Activated T-helper 17 cell treated with anti-CD3 and anti-CD28 coated beads, Interleukin-2, amount 50 U/mL, for 72 hours (primary cell): ENCODE data around the gene NELFB. TPM values are rescaled to one million over a fixed set of nuclear protein-coding genes. Genes with fewer than 3 reads are reported as not detected.
A peak's percentile ranks its signal among the peaks of the same experiment; 100 is the strongest.

ENCODE experiments used
- ATAC-seq: fragments of 150-1000 bp; cut with Tn5 transposase; replicated peaks from 2 replicates; pipeline ENCODE4 v1.10.0; 2021; ENCODE audit warnings: mild to moderate bottlenecking, moderate library complexity
- H3K27ac Mint-ChIP-seq: one replicate; pipeline ENCODE4 v1.8.0; 2022; ENCODE audit warnings: mixed read lengths
- H3K27me3 Mint-ChIP-seq: one replicate; pipeline ENCODE4 v1.8.0; 2022; ENCODE audit warnings: mixed read lengths
- H3K36me3 Mint-ChIP-seq: one replicate; pipeline ENCODE4 v1.8.0; 2022; ENCODE audit warnings: low read depth, mild to moderate bottlenecking, mixed read lengths
- H3K4me1 Mint-ChIP-seq: one replicate; pipeline ENCODE4 v1.8.0; 2022; ENCODE audit warnings: mixed read lengths
- H3K4me3 Mint-ChIP-seq: one replicate; pipeline ENCODE4 v1.8.0; 2022; ENCODE audit warnings: mild to moderate bottlenecking, mixed read lengths
- H3K9me3 Mint-ChIP-seq: one replicate; pipeline ENCODE4 v1.8.0; 2022; ENCODE audit warnings: mixed read lengths
- total RNA-seq, 2 donors: library from RNA; stranded (reverse); gene quantifications; one replicate each; pipeline ENCODE4 v1.2.3, GENCODE V29; 2022

Gene NELFB
- total RNA-seq, 2 donors from 2014 or later = 43.6 to 78.0 TPM

GRCh38 chr9:137317718-137318511 lies 62.8 kb downstream of the NELFB start:
- no peak overlapping the region for H3K27ac Mint-ChIP-seq
- no peaks in the 10 kb centered on the region for H3K4me1 Mint-ChIP-seq
- H3K9me3 Mint-ChIP-seq = no peaks in the 10 kb centered on the region
- ATAC-seq = no peak
- no peaks in the 10 kb centered on the region for H3K36me3 Mint-ChIP-seq
- H3K27me3 Mint-ChIP-seq = no peaks in the 10 kb centered on the region
- H3K4me3 Mint-ChIP-seq = no peak overlapping the region

- Mint-ChIP-seq H3K9me3 (no peaks in the 10 kb centered on the region), H3K4me1 (no peaks in the 10 kb centered on the region), H3K4me3 (no peak overlapping the region), H3K27ac (no peak overlapping the region), H3K27me3 (no peaks in the 10 kb centered on the region), H3K36me3 (no peaks in the 10 kb centered on the region)
- ATAC-seq = no peak
Measured at GRCh38 chr9:137318602-137319001, 63.5 kb downstream of the NELFB start.

GRCh38 chr9:137319011-137319738 lies 64.0 kb downstream of the NELFB start:
- H3K9me3 Mint-ChIP-seq = no peaks in the 10 kb centered on the region
- no peak overlapping the region for H3K27ac Mint-ChIP-seq
- no peaks in the 10 kb centered on the region for H3K27me3 Mint-ChIP-seq
- H3K4me3 Mint-ChIP-seq = no peak overlapping the region
- H3K4me1 Mint-ChIP-seq = no peaks in the 10 kb centered on the region
- H3K36me3 Mint-ChIP-seq = no peaks in the 10 kb centered on the region
- ATAC-seq = no peak

GRCh38 chr9:137319739-137320551 lies 64.8 kb downstream of the NELFB start:
- Mint-ChIP-seq H3K9me3 (no peaks in the 10 kb centered on the region), H3K27ac (no peak overlapping the region), H3K4me3 (no peak overlapping the region), H3K36me3 (no peaks in the 10 kb centered on the region), H3K4me1 (no peaks in the 10 kb centered on the region), H3K27me3 (peaks cover under 1% of the 10 kb centered on the region)
- no peak for ATAC-seq

- Mint-ChIP-seq H3K27ac (no peak overlapping the region), H3K9me3 (no peaks in the 10 kb centered on the region), H3K27me3 (peaks cover 3% of the 10 kb centered on the region), H3K4me1 (no peaks in the 10 kb centered on the region), H3K36me3 (no peaks in the 10 kb centered on the region), H3K4me3 (no peak overlapping the region)
- peak; percentile 28 for ATAC-seq
Measured at GRCh38 chr9:137320555-137321384, 65.6 kb downstream of the NELFB start.

- H3K9me3 Mint-ChIP-seq = peaks cover 2% of the 10 kb centered on the region
- no peak for ATAC-seq
- H3K27me3 Mint-ChIP-seq = peaks cover 12% of the 10 kb centered on the region
- H3K27ac Mint-ChIP-seq = no peak overlapping the region
- H3K4me1 Mint-ChIP-seq = peaks cover 4% of the 10 kb centered on the region
- H3K4me3 Mint-ChIP-seq = no peak overlapping the region
- no peaks in the 10 kb centered on the region for H3K36me3 Mint-ChIP-seq
Measured at GRCh38 chr9:137321726-137322361, 66.7 kb downstream of the NELFB start.

Other genes starting within 250 kb of the NELFB start
- gene ABCA2, start 227.1 kb upstream of the NELFB start, total RNA-seq = 10 to 100 TPM; 43.0 to 63.9 TPM
- 10 to 100 TPM; 12.1 to 27.9 TPM for gene FUT7, start 223.2 kb upstream of the NELFB start, total RNA-seq
- 10 to 100 TPM; 66.3 to 96.1 TPM for gene NPDC1, start 209.2 kb upstream of the NELFB start, total RNA-seq
- gene ENTPD2, start 201.3 kb upstream of the NELFB start, total RNA-seq = under 1 TPM; 0.39 to 0.69 TPM
- gene SAPCD2, start 184.8 kb upstream of the NELFB start, total RNA-seq = 10 to 100 TPM in 1 of 2 donors, 1 to 10 TPM in 1; 5.6 to 21.9 TPM
- gene UAP1L1, start 177.8 kb upstream of the NELFB start, total RNA-seq = 10 to 100 TPM; 27.9 to 33.0 TPM
- gene MAN1B1, start 168.3 kb upstream of the NELFB start, total RNA-seq = 10 to 100 TPM; 38.2 to 67.6 TPM
- gene DPP7, start 140.6 kb upstream of the NELFB start, total RNA-seq = 100 to 1,000 TPM; 219 to 255 TPM
- 1 to 10 TPM in 1 of 2 donors, under 1 TPM in 1; 0.06 to 1.2 TPM for gene GRIN1, start 116.2 kb upstream of the NELFB start, total RNA-seq
- gene LRRC26, start 85.3 kb upstream of the NELFB start, total RNA-seq = not detected
- not detected for gene TMEM210, start 83.3 kb upstream of the NELFB start, total RNA-seq
- 10 to 100 TPM; 50.6 to 53.1 TPM for gene ANAPC2, start 66.8 kb upstream of the NELFB start, total RNA-seq
- gene SSNA1, start 66.7 kb upstream of the NELFB start, total RNA-seq = 10 to 100 TPM; 43.7 to 84.7 TPM
- 1 to 10 TPM; 5.5 to 9.4 TPM for gene TPRN, start 54.6 kb upstream of the NELFB start, total RNA-seq
- gene TMEM203, start 49.7 kb upstream of the NELFB start, total RNA-seq = 10 to 100 TPM; 19.3 to 27.3 TPM
- 10 to 100 TPM; 20.5 to 40.2 TPM for gene NDOR1, start 49.6 kb upstream of the NELFB start, total RNA-seq
- gene RNF208, start 33.1 kb upstream of the NELFB start, total RNA-seq = 1 to 10 TPM; 3.5 to 7.4 TPM
- under 1 TPM; 0.32 to 0.40 TPM for gene CYSRT1, start 30.2 kb upstream of the NELFB start, total RNA-seq
- under 1 TPM in 1 of 2 donors, not detected in 1; 0.17 TPM for gene RNF224, start 27.8 kb upstream of the NELFB start, total RNA-seq
- not detected for gene SLC34A3, start 24.4 kb upstream of the NELFB start, total RNA-seq
- gene TUBB4B, start 14.0 kb upstream of the NELFB start, total RNA-seq = 100 to 1,000 TPM; 232 to 372 TPM
- not detected for gene STPG3, start 4.0 kb upstream of the NELFB start, total RNA-seq
- 10 to 100 TPM in 1 of 2 donors, 1 to 10 TPM in 1; 4.9 to 11.5 TPM for gene TOR4A, start 22.4 kb downstream of the NELFB start, total RNA-seq
- gene NRARP, start 46.9 kb downstream of the NELFB start, total RNA-seq = under 1 TPM; 0.66 to 0.86 TPM
- 1 to 10 TPM; 8.8 to 10.0 TPM for gene EXD3, start 167.8 kb downstream of the NELFB start, total RNA-seq
- under 1 TPM; 0.39 to 0.58 TPM for gene NOXA1, start 168.1 kb downstream of the NELFB start, total RNA-seq
- not detected for gene ENTPD8, start 186.0 kb downstream of the NELFB start, total RNA-seq
- 10 to 100 TPM; 26.6 to 35.5 TPM for gene NSMF, start 204.0 kb downstream of the NELFB start, total RNA-seq